Mesenchymal stem cell (in vitro differentiated cells and primary cell): ENCODE results near the gene TSPAN31.

Experiments used
- DNase-seq: peaks from one replicate; pipeline ENCODE4 v3.0.0-alpha.2; 2013
- H2AFZ ChIP-seq: one replicate; pipeline ENCODE4 v1.6.1; 2013; ENCODE audit warnings: low read depth, mild to moderate bottlenecking, control low read depth, inconsistent platforms, low read length, moderate library complexity
- H2AK5ac ChIP-seq: 2 replicates; pipeline ENCODE4 v1.6.1; 2013; ENCODE audit warnings: low read length, moderate library complexity, mild to moderate bottlenecking, inconsistent platforms; ENCODE audit not compliant: severe bottlenecking
- H2BK120ac ChIP-seq: one replicate; pipeline ENCODE4 v1.6.1; 2013; ENCODE audit warnings: low read depth, mild to moderate bottlenecking, inconsistent platforms, low read length, moderate library complexity
- H2BK12ac ChIP-seq, 2 experiments: one replicate each; pipeline ENCODE4 v1.6.1; 2013; ENCODE audit warnings: inconsistent platforms in 2 of 2, low read length in 2 of 2, mild to moderate bottlenecking in 2 of 2, moderate library complexity in 2 of 2, control low read depth in 1 of 2
- H2BK15ac ChIP-seq: one replicate; pipeline ENCODE4 v1.6.1; 2013; ENCODE audit warnings: mild to moderate bottlenecking, low read depth, inconsistent platforms; ENCODE audit not compliant: poor library complexity, severe bottlenecking
- H2BK5ac ChIP-seq: 2 replicates; pipeline ENCODE4 v1.6.1; 2013; ENCODE audit warnings: low read depth, mild to moderate bottlenecking, low read length, control low read depth, inconsistent platforms; ENCODE audit not compliant: poor library complexity, severe bottlenecking
- H3K14ac ChIP-seq, 2 experiments: one replicate each; pipeline ENCODE4 v1.6.1; 2013; ENCODE audit warnings: inconsistent platforms in 2 of 2, low read length in 2 of 2, control low read depth in 1 of 2, mild to moderate bottlenecking in 1 of 2, moderate library complexity in 1 of 2
- H3K18ac ChIP-seq, 2 experiments: one replicate each; pipeline ENCODE4 v1.6.1; 2013; ENCODE audit warnings: inconsistent platforms in 2 of 2, low read length in 2 of 2, control low read depth in 1 of 2, low read depth in 1 of 2, mild to moderate bottlenecking in 1 of 2
- H3K23ac ChIP-seq, 2 experiments: one replicate each; pipeline ENCODE4 v1.6.1; 2013; ENCODE audit warnings: inconsistent platforms in 2 of 2, low read length in 2 of 2, mild to moderate bottlenecking in 2 of 2, moderate library complexity in 2 of 2, control low read depth in 1 of 2
- H3K27ac ChIP-seq: 2 replicates; pipeline ENCODE4 v1.5.1; 2013; ENCODE audit warnings: mild to moderate bottlenecking, moderate library complexity, low read length, control low read depth, inconsistent platforms; ENCODE audit not compliant: poor library complexity, severe bottlenecking
- H3K27me3 ChIP-seq, 2 experiments: 2 replicates each; pipeline versions ENCODE4 v1.6.1 to v1.7.0; 2013; ENCODE audit warnings: low read length in 2 of 2, mild to moderate bottlenecking in 2 of 2, moderate library complexity in 2 of 2, control low read depth in 1 of 2, inconsistent platforms in 1 of 2; ENCODE audit not compliant: control insufficient read depth in 1 of 2, insufficient read depth in 1 of 2
- H3K36me3 ChIP-seq, 2 experiments: 2 replicates each; pipeline versions ENCODE4 v1.6.1 to v1.7.0; 2013; ENCODE audit warnings: low read length in 2 of 2, control low read depth in 1 of 2, inconsistent platforms in 1 of 2, low read depth in 1 of 2, mild to moderate bottlenecking in 1 of 2; ENCODE audit not compliant: insufficient read depth in 2 of 2, control insufficient read depth in 1 of 2
- H3K4ac ChIP-seq, 2 experiments: one replicate each; pipeline ENCODE4 v1.6.1; 2013; ENCODE audit warnings: inconsistent platforms in 2 of 2, low read length in 2 of 2, mild to moderate bottlenecking in 2 of 2, moderate library complexity in 2 of 2, control low read depth in 1 of 2, low read depth in 1 of 2
- H3K4me1 ChIP-seq: 2 replicates; pipeline ENCODE4 v1.6.1; 2013; ENCODE audit warnings: low read depth, low read length, control low read depth; ENCODE audit not compliant: control insufficient read depth, insufficient read depth
- H3K4me2 ChIP-seq: 2 replicates; pipeline ENCODE4 v1.6.1; 2013; ENCODE audit warnings: low read length, mild to moderate bottlenecking, inconsistent platforms; ENCODE audit not compliant: poor library complexity, severe bottlenecking
- H3K4me3 ChIP-seq, 2 experiments: 2 replicates each; pipeline versions ENCODE4 v1.5.1 to v1.7.0; 2013; ENCODE audit warnings: low read length in 2 of 2, mild to moderate bottlenecking in 2 of 2, control low read depth in 1 of 2, low read depth in 1 of 2; ENCODE audit not compliant: insufficient read depth in 1 of 2
- H3K79me1 ChIP-seq: replicated peaks from 2 replicates; pipeline ENCODE4 v1.6.1; 2013; ENCODE audit warnings: mild to moderate bottlenecking, control low read depth, low read length, inconsistent platforms; ENCODE audit not compliant: poor library complexity, severe bottlenecking
- H3K9ac ChIP-seq: 2 replicates; pipeline ENCODE4 v1.7.0; 2013; ENCODE audit warnings: mild to moderate bottlenecking, low read length, moderate library complexity
- H3K9me3 ChIP-seq: 2 replicates; pipeline ENCODE4 v1.7.0; 2013; ENCODE audit warnings: mild to moderate bottlenecking, low read length; ENCODE audit not compliant: control insufficient read depth
- H4K8ac ChIP-seq: one replicate; pipeline ENCODE4 v1.6.1; 2013; ENCODE audit warnings: inconsistent platforms, mild to moderate bottlenecking, low read length, moderate library complexity
- H4K91ac ChIP-seq: one replicate; pipeline ENCODE4 v1.6.1; 2013; ENCODE audit warnings: mild to moderate bottlenecking, low read length, inconsistent platforms
- WGBS: methylation state at CpG from one replicate; pipeline ENCODE4 v1.1.7; 2013; ENCODE audit warnings: mixed read lengths; 5-methylcytosine and 5-hydroxymethylcytosine counted together

The TSPAN31 gene

GRCh38 chr12:57736741-57737466 lies 7.9 kb upstream of the TSPAN31 start:
- Histone ChIP-seq H3K23ac (peak overlapping the region in 1 of 2 experiments; percentile 75), H2AFZ (no peak overlapping the region), H3K4me3 (peak overlapping the region in 1 of 2 experiments; percentile 44), H3K27me3 (peaks cover 91 to 93% of the 10 kb centered on the region in 2 experiments), H3K27ac (no peak overlapping the region), H3K4me1 (peaks cover 26% of the 10 kb centered on the region), H4K8ac (no peak overlapping the region), H3K36me3 (no peaks in the 10 kb centered on the region), H3K18ac (no peak overlapping the region), H3K14ac (no peak overlapping the region), H4K91ac (no peak overlapping the region), H3K9ac (no peak overlapping the region), H3K9me3 (no peaks in the 10 kb centered on the region), H2AK5ac (no peak overlapping the region), H3K4ac (no peak overlapping the region), H2BK120ac (no peak overlapping the region), H3K79me1 (no peaks in the 10 kb centered on the region), H2BK15ac (no peak overlapping the region), H3K4me2 (peak overlapping the region; percentile 72), H2BK5ac (no peak overlapping the region), H2BK12ac (no peak overlapping the region)
- no peak for DNase-seq
- WGBS = 2% methylated on average over 22 of the region's 31 CpGs

- Histone ChIP-seq H3K4me3 (peak overlapping the region; percentile 3 to 29), H2BK120ac (no peak overlapping the region), H3K27ac (no peak overlapping the region), H3K9me3 (no peaks in the 10 kb centered on the region), H3K4ac (no peak overlapping the region), H3K18ac (no peak overlapping the region), H3K27me3 (peaks cover 89 to 91% of the 10 kb centered on the region in 2 experiments), H3K23ac (peak overlapping the region in 1 of 2 experiments; percentile 27), H2AFZ (no peak overlapping the region), H3K4me1 (peaks cover 26% of the 10 kb centered on the region), H3K36me3 (no peaks in the 10 kb centered on the region), H3K14ac (no peak overlapping the region), H3K9ac (no peak overlapping the region), H3K4me2 (peak overlapping the region; percentile 79), H4K8ac (no peak overlapping the region), H2BK5ac (no peak overlapping the region), H2BK12ac (no peak overlapping the region), H3K79me1 (no peaks in the 10 kb centered on the region), H2AK5ac (no peak overlapping the region), H4K91ac (no peak overlapping the region), H2BK15ac (no peak overlapping the region)
- 3% methylated on average over 77 of the region's 110 CpGs for WGBS
- peak; percentile 41 for DNase-seq
Measured at GRCh38 chr12:57737467-57738460, 7.1 kb upstream of the TSPAN31 start.

GRCh38 chr12:57738661-57739237 lies 6.1 kb upstream of the TSPAN31 start, which contains the start of gene AGAP2:
AGAP2 (minus strand) TSS chr12:57738742; CDS start chr12:57738246, 496 bp downstream.
- Histone ChIP-seq H3K4me3 (peak within 1 kb of the TSS; percentile 3 to 29), H2BK12ac (no peak within 1 kb of the TSS), H2BK120ac (no peak within 1 kb of the TSS), H3K79me1 (no peaks in the 10 kb centered on the region), H2AFZ (no peak within 1 kb of the TSS), H3K14ac (no peak within 1 kb of the TSS), H2BK15ac (no peak within 1 kb of the TSS), H2BK5ac (no peak within 1 kb of the TSS), H3K9ac (no peak within 1 kb of the TSS), H3K27me3 (peaks cover 79 to 81% of the 10 kb centered on the region in 2 experiments), H3K4me1 (peaks cover 26% of the 10 kb centered on the region), H4K91ac (no peak within 1 kb of the TSS), H3K9me3 (no peaks in the 10 kb centered on the region), H4K8ac (no peak within 1 kb of the TSS), H3K23ac (no peak within 1 kb of the TSS), H3K27ac (no peak within 1 kb of the TSS), H3K18ac (no peak within 1 kb of the TSS), H2AK5ac (no peak within 1 kb of the TSS), H3K36me3 (no peaks in the 10 kb centered on the region), H3K4me2 (peak within 1 kb of the TSS; percentile 79), H3K4ac (no peak within 1 kb of the TSS)
- WGBS = 0% methylated on average over 16 of the region's 36 CpGs
- DNase-seq = no peak
